Hepatocyte (in vitro differentiated cells): ENCODE results near the gene NT5C.

Experiments
- EZH2 ChIP-seq: fragments of 200-600 bp; sonication (generic); IDR thresholded peaks from 2 replicates; pipeline ENCODE4 v1.6.1; 2016; ENCODE audit warnings: antibody characterized with exemption, mild to moderate bottlenecking, borderline replicate concordance
- TF ChIP-seq, protein P1 (sequence below): fragments of 200-600 bp; sonication (generic); IDR thresholded peaks from 2 replicates; pipeline ENCODE4 v1.5.1; 2016; ENCODE audit warnings: antibody characterized with exemption, mild to moderate bottlenecking; ENCODE audit not compliant: poor library complexity

- TF ChIP-seq, protein P1, sequence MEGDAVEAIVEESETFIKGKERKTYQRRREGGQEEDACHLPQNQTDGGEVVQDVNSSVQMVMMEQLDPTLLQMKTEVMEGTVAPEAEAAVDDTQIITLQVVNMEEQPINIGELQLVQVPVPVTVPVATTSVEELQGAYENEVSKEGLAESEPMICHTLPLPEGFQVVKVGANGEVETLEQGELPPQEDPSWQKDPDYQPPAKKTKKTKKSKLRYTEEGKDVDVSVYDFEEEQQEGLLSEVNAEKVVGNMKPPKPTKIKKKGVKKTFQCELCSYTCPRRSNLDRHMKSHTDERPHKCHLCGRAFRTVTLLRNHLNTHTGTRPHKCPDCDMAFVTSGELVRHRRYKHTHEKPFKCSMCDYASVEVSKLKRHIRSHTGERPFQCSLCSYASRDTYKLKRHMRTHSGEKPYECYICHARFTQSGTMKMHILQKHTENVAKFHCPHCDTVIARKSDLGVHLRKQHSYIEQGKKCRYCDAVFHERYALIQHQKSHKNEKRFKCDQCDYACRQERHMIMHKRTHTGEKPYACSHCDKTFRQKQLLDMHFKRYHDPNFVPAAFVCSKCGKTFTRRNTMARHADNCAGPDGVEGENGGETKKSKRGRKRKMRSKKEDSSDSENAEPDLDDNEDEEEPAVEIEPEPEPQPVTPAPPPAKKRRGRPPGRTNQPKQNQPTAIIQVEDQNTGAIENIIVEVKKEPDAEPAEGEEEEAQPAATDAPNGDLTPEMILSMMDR = no peak
- TF ChIP-seq EZH2 = no peak
Measured at GRCh38 chr17:75090871-75091854, 40.4 kb downstream of the NT5C start.
